Endodermal cell (in vitro differentiated cells): ENCODE measurements around the gene SLC6A13. TPM values are rescaled to one million over a fixed set of nuclear protein-coding genes. Genes with fewer than 3 reads are reported as not detected.
A peak's percentile ranks its signal among the peaks of the same experiment; 100 is the strongest.

ENCODE experiments used
- DNase-seq: peaks from one replicate; pipeline ENCODE4 v3.0.0-alpha.2; 2017
- H3K27ac ChIP-seq: 2 replicates; pipeline ENCODE4 v1.5.1; 2013; ENCODE audit warnings: mild to moderate bottlenecking, low read depth, low read length, moderate library complexity
- H3K27me3 ChIP-seq: 2 replicates; pipeline ENCODE4 v1.6.1; 2013; ENCODE audit warnings: mild to moderate bottlenecking, low read length, moderate library complexity; ENCODE audit not compliant: insufficient read depth, control insufficient read depth, poor library complexity, severe bottlenecking
- H3K36me3 ChIP-seq: 2 replicates; pipeline ENCODE4 v1.7.0; 2013; ENCODE audit warnings: mild to moderate bottlenecking, low read length, moderate library complexity; ENCODE audit not compliant: control insufficient read depth, insufficient read depth
- H3K4me1 ChIP-seq: one replicate; pipeline ENCODE4 v1.7.0; 2013; ENCODE audit warnings: low read length; ENCODE audit not compliant: control insufficient read depth, insufficient read depth
- H3K4me3 ChIP-seq: 2 replicates; pipeline ENCODE4 v1.5.1; 2013; ENCODE audit warnings: mild to moderate bottlenecking, low read length, moderate library complexity
- H3K9ac ChIP-seq: 2 replicates; pipeline ENCODE4 v1.6.1; 2013; ENCODE audit warnings: mild to moderate bottlenecking, low read length, moderate library complexity; ENCODE audit not compliant: poor library complexity, severe bottlenecking; ENCODE audit errors: extremely low read depth
- H3K9me3 ChIP-seq: 2 replicates; pipeline ENCODE4 v1.6.1; 2013; ENCODE audit warnings: mild to moderate bottlenecking, low read length, moderate library complexity; ENCODE audit not compliant: control insufficient read depth
- H3K27ac Mint-ChIP-seq: 2 replicates; pipeline ENCODE4 v1.8.0; 2020; ENCODE audit warnings: mixed read lengths
- H3K27me3 Mint-ChIP-seq: 2 replicates; pipeline ENCODE4 v1.8.0; 2021; ENCODE audit warnings: mild to moderate bottlenecking, mixed read lengths; ENCODE audit not compliant: insufficient read depth
- H3K36me3 Mint-ChIP-seq: 2 replicates; pipeline ENCODE4 v1.8.0; 2020; ENCODE audit warnings: low read depth, mixed read lengths
- H3K4me1 Mint-ChIP-seq: 2 replicates; pipeline ENCODE4 v1.8.0; 2020; ENCODE audit warnings: mixed read lengths
- H3K4me3 Mint-ChIP-seq: 2 replicates; pipeline ENCODE4 v1.8.0; 2020; ENCODE audit warnings: mild to moderate bottlenecking, moderate library complexity, mixed read lengths
- H3K9me3 Mint-ChIP-seq: 2 replicates; pipeline ENCODE4 v1.8.0; 2020; ENCODE audit warnings: mild to moderate bottlenecking, mixed read lengths
- WGBS, 2 experiments: methylation state at CpG; one replicate each; pipeline versions ENCODE4 v1.1.5 to v1.1.7; 2013; ENCODE audit warnings: missing lambda C conversion rate in 2 of 2, mixed read lengths in 1 of 2; ENCODE audit not compliant: insufficient coverage in 1 of 2, insufficient read length in 1 of 2; 5-methylcytosine and 5-hydroxymethylcytosine counted together
- total RNA-seq, 2 donors: library from RNA; stranded (reverse); fragmentation: NEBNext Ultra II Directional in 1 of 2; extraction: Animal tissue kit (Norgen Biotek cat#: 25700) in 1 of 2; gene quantifications; 2 replicates in 1 of 2; 3 replicates in 1 of 2; pipeline ENCODE4 v1.2.1, GENCODE V29; 2021
- TF ChIP-seq, protein P1 (sequence below): fragments of 200-600 bp; sonication (generic); conservative IDR thresholded peaks from 2 replicates; pipeline ENCODE4 v1.5.0; 2021; ENCODE audit warnings: antibody characterized with exemption, mild to moderate bottlenecking

SLC6A13 gene
- total RNA-seq, 2 donors from 2014 or later: 1.1 to 2.4 TPM

DNA sequence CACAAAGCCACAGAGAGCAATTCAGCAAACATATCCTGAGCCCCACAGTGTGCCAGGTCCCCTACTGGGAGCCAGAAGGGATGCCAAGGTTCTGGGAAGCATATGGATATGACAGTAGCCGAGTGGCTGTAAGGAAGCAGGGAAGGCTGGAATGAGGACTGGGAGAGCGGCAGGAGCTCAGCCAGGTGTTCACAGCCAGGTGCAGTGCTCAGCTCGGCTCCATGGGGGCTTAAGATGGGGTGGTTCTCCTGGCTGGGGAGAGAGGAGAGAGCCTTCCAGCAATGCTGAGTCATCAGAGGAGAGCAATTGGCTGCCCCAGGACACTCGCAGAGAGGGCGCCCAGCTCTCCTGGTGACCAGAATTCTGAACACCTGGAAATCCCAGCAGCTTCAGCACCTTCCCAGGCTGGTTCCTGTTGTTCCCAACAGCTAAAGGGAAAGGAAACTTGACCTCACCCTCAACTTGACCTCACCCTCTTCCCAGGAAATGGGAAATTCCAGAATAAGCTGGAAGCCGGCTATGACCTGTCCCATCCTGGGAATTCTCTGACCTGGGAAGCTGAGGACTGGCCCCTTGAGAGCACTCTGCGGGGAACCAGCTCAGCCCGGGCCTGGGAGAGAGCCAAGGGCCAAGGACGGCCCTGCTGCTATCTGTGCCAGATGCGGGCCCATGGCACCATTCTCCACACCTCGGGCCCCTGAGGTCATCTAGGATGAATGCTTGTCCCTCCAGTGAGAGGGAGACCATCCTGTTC lies 83.3 kb downstream of the SLC6A13 start:
- no peaks in the 10 kb centered on the region for H3K9me3 ChIP-seq
- H3K27ac ChIP-seq: no peak overlapping the region
- no peaks in the 10 kb centered on the region for H3K27me3 ChIP-seq
- H3K27me3 Mint-ChIP-seq: peaks cover 3% of the 10 kb centered on the region
- no peaks in the 10 kb centered on the region for H3K9me3 Mint-ChIP-seq
- no peaks in the 10 kb centered on the region for H3K36me3 ChIP-seq
- no peak overlapping the region for H3K4me3 ChIP-seq
- WGBS, 2 experiments: 80 to 83% methylated on average over 8 to 11 of the region's 11 CpGs
- H3K4me1 ChIP-seq: peaks cover 7% of the 10 kb centered on the region
- H3K4me1 Mint-ChIP-seq: peaks cover 20% of the 10 kb centered on the region
- TF ChIP-seq, protein P1, sequence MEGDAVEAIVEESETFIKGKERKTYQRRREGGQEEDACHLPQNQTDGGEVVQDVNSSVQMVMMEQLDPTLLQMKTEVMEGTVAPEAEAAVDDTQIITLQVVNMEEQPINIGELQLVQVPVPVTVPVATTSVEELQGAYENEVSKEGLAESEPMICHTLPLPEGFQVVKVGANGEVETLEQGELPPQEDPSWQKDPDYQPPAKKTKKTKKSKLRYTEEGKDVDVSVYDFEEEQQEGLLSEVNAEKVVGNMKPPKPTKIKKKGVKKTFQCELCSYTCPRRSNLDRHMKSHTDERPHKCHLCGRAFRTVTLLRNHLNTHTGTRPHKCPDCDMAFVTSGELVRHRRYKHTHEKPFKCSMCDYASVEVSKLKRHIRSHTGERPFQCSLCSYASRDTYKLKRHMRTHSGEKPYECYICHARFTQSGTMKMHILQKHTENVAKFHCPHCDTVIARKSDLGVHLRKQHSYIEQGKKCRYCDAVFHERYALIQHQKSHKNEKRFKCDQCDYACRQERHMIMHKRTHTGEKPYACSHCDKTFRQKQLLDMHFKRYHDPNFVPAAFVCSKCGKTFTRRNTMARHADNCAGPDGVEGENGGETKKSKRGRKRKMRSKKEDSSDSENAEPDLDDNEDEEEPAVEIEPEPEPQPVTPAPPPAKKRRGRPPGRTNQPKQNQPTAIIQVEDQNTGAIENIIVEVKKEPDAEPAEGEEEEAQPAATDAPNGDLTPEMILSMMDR: no peak
- no peaks in the 10 kb centered on the region for H3K36me3 Mint-ChIP-seq
- H3K4me3 Mint-ChIP-seq: no peak overlapping the region
- no peak for DNase-seq
- peak overlapping the region; percentile 14 for H3K27ac Mint-ChIP-seq
- no peak overlapping the region for H3K9ac ChIP-seq

DNA sequence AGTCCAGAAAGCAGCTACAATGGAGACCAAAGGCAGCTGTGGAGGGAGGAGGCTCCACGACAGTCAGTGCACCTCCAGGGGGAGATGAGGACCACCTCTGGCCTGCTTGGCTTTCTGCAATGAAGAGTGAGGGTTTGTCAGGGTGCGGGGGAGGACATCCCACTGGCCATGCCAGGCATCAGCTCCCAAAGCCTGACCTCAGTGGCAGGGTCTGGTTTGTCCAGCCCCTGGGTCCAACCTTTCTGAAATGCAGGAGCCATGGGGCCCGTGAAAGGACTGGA lies 83.9 kb downstream of the SLC6A13 start:
- no peak overlapping the region for H3K27ac ChIP-seq
- H3K36me3 ChIP-seq: no peaks in the 10 kb centered on the region
- no peaks in the 10 kb centered on the region for H3K27me3 ChIP-seq
- DNase-seq: no peak
- no peak overlapping the region for H3K9ac ChIP-seq
- WGBS, 2 experiments: 80 to 81% methylated on average over 2 to 3 of the region's 3 CpGs
- Mint-ChIP-seq H3K27me3 (peaks cover 3% of the 10 kb centered on the region), H3K4me3 (no peak overlapping the region), H3K36me3 (no peaks in the 10 kb centered on the region), H3K9me3 (no peaks in the 10 kb centered on the region), H3K4me1 (peaks cover 20% of the 10 kb centered on the region), H3K27ac (peak overlapping the region; percentile 14)
- peaks cover 7% of the 10 kb centered on the region for H3K4me1 ChIP-seq
- H3K9me3 ChIP-seq: no peaks in the 10 kb centered on the region
- TF ChIP-seq, protein P1: peak; percentile 56
- no peak overlapping the region for H3K4me3 ChIP-seq

DNA sequence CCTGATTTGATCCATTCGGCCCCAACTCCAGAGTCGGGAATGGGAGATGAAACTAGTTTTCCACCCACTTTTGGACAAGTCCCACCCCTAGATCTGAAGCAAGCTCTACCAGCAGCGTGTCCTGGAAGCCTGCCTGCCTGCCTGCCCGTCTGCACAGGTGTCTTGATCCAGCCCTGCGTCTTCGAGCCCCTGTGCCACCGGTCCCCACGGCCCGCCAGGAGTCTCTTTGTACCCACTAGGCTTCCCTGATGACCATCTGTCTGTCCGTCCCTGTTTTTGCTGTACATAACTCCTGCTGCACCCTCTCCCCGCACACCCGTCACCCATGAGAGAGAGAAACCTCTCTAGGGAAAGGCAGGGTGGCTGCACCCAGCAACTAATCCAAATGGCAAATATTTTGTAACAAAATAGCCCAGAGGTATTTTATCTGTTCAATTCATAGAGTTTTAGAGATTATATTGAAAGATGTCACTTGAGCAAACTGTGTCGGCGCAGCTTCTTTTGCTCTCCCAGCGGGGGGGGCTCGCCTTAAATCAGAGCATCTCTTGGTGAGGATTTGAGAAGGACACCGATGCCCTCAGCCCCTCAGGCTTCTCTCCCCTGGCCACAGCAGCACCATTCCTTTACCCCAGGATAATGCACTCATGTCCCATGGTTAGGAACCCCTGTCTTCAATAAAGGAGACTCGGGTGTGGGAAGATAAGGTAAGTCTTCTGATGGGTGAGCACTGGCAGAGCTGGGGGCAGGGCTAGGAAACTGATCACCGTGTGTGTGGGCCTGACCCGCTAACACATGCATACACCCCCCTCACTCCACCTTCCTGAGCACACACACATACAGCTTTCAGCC lies 84.4 kb downstream of the SLC6A13 start:
- H3K4me1 ChIP-seq: peaks cover 7% of the 10 kb centered on the region
- H3K27me3 Mint-ChIP-seq: peaks cover 3% of the 10 kb centered on the region
- TF ChIP-seq, protein P1: no peak
- H3K9me3 ChIP-seq: no peaks in the 10 kb centered on the region
- no peaks in the 10 kb centered on the region for H3K36me3 ChIP-seq
- H3K27ac ChIP-seq: no peak overlapping the region
- WGBS, 2 experiments: 88 to 90% methylated on average over 12 to 20 of the region's 20 CpGs
- H3K9ac ChIP-seq: no peak overlapping the region
- H3K27ac Mint-ChIP-seq: no peak overlapping the region
- H3K36me3 Mint-ChIP-seq: no peaks in the 10 kb centered on the region
- no peak overlapping the region for H3K4me3 ChIP-seq
- DNase-seq: no peak
- H3K4me1 Mint-ChIP-seq: peaks cover 20% of the 10 kb centered on the region
- H3K4me3 Mint-ChIP-seq: no peak overlapping the region
- H3K9me3 Mint-ChIP-seq: no peaks in the 10 kb centered on the region
- H3K27me3 ChIP-seq: no peaks in the 10 kb centered on the region
